GM12892 (cell line): ENCODE data around the gene DGKI.

Experiments
- POLR2A ChIP-seq: IDR thresholded peaks from 2 replicates; pipeline ENCODE4 v1.6.1; 2011; ENCODE audit warnings: low read depth, low read length, control low read depth
- TAF1 ChIP-seq: IDR thresholded peaks from 2 replicates; pipeline ENCODE4 v1.6.1; 2011; ENCODE audit warnings: low read depth, mild to moderate bottlenecking, control low read depth, low read length, borderline replicate concordance

DNA sequence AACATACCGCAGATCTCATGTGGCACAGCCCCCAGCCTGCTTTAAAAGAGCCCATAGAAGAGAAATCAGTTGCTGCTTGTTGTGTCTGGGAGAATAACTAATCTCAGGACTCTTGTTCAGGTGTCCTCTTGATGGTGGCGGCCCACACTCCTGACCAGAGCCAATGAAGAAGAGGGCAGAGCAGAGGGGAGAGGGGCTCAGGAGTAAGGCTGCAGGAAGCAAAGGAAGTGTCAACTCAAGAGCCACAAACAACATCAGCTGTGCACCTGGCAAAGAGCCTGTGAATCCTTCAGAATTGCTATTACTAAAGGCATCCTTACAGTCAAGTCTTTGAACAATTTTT, 443.4 kb downstream of the DGKI start:
- TF ChIP-seq POLR2A (no peak), TAF1 (no peak)
